HG03558 (cell line): Measurements from ENCODE around the gene EDRF1.
"Not testable (repeated sequence)": the region's sequence is repeated elsewhere in the genome, so short reads cannot be mapped to it uniquely, and the experiment has no call there.

Experiments used
- ATAC-seq: cut with Tn5 transposase; IDR thresholded peaks from one replicate; pipeline ENCODE4 v1.9.1; 2021; ENCODE audit warnings: moderate number of reproducible peaks; ENCODE audit not compliant: unreplicated experiment; ENCODE audit errors: extremely low read depth

EDRF1 gene

GRCh38 chr10:125719173-125720001 lies at the start of gene EDRF1:
Gene EDRF1, plus strand, starts transcription at chr10:125719709. Its CDS starts 99 bp downstream, at chr10:125719808.
- peak; percentile 89 for ATAC-seq

DNA sequence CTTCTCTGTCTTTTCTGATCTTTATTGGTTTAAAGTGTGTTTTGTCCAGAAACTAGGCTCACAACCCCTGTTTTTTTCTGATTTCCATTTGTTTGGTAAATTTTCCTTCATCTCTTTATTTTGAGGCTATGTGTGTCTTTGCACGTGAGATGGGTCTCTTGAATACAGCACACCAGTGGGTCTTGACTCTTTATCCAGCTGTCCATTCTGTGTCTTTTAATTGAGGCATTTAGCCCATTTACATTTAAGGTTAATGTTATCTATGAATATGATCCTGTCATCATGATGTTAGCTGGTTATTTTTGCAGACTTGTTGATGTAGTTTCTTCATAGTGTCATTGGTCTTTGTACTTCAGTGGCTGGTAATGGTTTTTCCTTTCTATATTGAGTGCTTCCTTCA lies 46.6 kb upstream of the EDRF1 start:
- ATAC-seq: no peak

GRCh38 chr10:125679436-125679835 lies 40.1 kb upstream of the EDRF1 start:
- ATAC-seq: no peak

DNA sequence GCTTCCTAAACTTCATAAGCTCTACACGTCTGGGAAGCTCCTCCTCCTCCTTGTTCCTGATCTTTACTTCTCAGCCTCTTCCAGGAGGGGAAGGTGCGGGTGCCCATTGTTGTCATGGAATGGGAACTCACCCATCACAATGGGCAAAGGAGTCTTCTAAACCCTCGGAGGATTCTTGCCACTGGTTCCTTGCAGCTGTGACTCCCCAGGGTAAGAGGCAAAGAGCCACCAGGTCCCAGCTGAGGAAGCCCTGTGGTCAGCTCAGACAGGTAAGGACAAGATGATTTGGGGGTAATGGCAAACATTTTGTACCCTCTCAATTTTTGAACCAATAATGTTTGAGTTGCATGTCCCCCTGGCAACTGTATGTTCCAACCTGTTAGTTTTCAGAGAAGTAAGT lies 36.4 kb upstream of the EDRF1 start, which contains the start of gene TEX36:
Gene TEX36 (minus strand): TSS at position 101 of the 400 bp plus-strand sequence. CDS start 174 bp downstream, outside the sequence.
- no peak for ATAC-seq

DNA sequence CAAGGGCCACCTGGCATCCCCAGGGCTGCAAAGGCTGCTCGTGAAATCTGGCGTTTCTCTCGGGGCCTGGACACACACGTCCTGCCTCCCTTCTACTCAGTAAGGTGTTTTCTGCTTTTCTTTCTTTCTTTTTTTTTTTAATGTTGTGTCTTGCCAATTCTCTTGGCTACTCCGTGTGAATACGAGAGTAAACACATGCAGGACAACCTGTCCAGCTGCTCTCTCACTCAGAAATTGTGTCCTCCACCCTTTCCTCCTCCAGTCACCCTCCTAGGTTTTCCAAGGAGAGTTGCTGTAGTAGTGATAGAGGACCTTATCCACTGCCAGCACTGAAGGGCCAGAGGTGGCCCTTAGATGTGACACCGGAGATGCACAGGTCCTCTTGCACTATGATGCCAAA lies 35.7 kb upstream of the EDRF1 start:
- no peak for ATAC-seq

GRCh38 chr10:125684581-125684980 lies 34.9 kb upstream of the EDRF1 start:
- ATAC-seq: no peak

DNA sequence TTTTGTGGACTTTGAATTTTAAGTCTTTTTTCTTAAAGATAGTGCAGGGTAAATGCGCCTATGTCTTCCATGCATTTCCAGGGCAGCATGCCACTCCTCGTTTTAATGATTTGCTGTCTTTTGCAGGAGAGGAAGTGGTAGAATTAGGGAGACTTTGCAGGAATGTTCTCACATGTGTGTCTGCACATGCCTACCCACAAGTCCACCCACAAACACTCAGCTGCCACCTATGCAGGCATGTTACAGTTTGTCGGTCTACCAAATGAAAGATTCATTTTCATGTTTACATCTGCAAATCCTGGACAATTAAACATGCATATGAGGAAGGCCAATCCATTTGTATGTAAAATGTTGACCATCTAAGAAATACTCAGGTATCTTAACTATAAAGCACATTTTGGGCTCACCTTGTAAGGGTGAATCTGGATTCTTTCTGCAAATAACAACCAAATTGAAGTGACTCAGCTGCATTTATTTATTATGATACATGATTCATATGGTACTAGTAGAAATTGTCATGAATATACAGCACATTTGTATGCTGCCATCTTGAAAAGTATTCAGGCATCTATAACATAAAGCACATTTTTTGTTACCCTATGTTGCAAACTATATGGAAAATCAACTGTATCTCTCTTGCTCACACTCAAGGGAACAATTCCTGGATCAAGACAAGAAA lies 31.9 kb upstream of the EDRF1 start:
- ATAC-seq: no peak

GRCh38 chr10:125689955-125690569 lies 29.4 kb upstream of the EDRF1 start:
- ATAC-seq: no peak

DNA sequence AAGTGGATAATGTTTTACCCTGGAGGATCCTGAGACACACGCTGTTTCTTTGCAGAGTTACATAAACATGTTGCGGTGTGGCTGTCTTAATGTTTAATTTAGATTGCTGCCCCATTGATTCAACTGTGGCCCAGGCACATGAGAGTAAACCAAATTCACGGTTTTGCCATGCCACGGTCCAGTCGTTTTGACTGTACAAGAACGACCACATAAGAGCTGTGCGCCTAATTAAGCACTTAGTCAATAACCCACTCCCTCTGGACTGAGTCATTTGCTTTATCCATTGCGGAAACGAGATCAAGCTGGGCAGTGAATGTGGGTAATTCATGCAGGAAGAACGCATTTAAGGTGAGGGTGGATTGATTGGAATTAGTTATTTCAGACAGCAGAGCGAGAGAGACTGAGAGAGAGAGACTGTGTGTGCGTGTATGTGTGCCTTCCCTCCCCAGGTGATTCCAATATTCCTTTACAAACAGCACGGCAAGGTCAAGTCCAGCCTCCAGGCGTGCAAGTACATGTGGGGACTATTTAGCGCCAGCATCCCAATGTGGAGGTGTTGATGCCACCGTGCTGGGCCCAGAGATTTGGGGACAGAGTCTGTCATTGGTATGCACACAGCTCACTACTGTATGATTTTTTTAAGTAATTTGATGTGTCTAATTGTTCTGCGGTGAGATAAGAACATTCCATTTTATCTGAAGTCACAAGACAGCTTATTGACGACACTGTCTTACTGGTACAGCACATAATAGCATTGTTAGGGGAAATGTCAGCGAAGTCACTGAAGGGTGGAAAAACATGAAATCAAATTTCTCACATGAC lies 28.1 kb upstream of the EDRF1 start:
- ATAC-seq: no peak

DNA sequence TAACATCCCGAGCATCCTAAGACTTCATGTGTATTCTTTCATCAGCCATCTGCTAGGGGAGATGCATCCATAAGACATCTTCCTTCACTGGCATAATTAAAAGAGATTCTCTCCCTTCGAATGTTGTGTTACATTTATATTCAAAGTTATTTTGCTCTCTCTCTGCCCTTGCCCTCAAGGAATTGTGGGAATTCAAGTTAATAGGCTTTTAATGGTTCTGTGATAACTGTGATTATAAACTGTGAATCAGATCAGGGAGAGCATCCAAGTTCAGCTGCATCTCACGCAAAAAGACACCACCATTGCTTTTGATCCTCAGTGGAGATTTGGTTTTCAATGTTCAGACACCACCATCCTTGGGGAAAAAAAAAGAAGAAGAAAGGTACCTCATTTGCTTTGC lies 27.3 kb upstream of the EDRF1 start:
- no peak for ATAC-seq

GRCh38 chr10:125692601-125693523 lies 26.6 kb upstream of the EDRF1 start:
- ATAC-seq: no peak

DNA sequence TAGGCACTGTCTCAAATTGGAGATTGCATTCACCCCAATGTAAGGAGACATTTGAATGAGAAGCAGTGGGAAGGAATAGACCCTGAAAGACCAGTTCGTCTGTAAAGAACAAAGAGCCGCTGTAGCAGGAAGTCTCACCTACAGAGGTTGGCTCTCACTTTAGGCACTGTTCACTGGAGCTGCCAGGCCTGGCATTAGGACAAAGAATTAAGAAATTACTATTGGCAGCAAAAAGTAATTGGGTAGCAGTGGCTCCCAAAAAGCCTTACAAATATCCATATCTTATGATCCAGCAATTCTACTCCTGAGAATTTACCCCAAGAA lies 26.0 kb upstream of the EDRF1 start:
- ATAC-seq: no peak

GRCh38 chr10:125694883-125695282 lies 24.6 kb upstream of the EDRF1 start:
- ATAC-seq: no peak

GRCh38 chr10:125696884-125697283 lies 22.6 kb upstream of the EDRF1 start:
- not testable (repeated sequence) for ATAC-seq

DNA sequence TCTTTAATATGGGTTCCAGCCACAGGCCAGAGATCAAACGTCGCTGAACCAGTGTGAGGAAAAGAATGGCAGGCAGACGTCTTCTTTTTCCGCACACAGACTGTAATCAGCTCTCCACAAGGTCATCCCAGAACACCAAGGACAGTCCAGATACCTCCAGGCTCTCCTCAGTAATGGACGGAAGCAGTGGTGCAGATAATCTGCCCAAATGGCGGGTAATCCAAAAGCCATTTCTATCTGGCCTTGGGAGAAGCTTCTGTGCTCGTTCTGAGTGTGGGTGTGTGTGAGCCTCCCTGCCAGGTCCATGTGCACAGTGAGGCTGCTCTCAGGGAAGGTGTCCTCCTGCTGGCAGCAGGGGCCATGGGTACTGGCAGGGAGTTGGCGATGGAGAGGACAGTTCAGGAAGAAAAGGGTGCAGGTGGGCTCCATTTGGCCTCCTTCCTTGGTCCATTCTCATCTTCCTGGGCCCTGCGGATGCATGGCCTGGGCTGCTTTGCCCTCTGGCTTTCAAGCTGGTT lies 21.0 kb upstream of the EDRF1 start:
- ATAC-seq: no peak

DNA sequence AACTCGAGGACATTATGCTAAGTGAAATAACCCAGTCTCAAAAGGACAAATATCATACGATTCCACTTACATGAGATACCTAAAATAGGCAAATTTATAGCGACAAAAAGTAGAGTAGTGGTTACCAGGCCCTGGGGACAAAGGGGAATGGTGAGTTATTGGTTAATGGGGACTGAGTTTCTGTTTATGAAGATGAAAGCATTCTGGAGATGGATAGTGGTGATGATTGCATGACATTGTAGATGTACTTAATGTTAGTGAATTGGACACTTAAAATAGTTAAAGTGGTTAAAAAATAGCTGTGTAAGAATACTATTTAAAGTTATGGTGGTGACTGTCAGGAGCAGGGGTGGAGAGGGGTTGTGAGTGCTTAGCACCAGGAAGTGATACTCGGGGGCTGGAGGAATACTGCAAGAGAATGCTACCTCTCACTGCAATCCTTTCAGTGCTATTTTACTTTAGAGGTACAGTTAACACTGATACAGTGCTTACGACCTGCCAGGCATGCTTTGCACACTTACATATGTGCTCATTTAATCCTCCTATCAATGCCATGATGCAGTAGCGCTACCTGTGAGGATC lies 19.9 kb upstream of the EDRF1 start:
- ATAC-seq: no peak

DNA sequence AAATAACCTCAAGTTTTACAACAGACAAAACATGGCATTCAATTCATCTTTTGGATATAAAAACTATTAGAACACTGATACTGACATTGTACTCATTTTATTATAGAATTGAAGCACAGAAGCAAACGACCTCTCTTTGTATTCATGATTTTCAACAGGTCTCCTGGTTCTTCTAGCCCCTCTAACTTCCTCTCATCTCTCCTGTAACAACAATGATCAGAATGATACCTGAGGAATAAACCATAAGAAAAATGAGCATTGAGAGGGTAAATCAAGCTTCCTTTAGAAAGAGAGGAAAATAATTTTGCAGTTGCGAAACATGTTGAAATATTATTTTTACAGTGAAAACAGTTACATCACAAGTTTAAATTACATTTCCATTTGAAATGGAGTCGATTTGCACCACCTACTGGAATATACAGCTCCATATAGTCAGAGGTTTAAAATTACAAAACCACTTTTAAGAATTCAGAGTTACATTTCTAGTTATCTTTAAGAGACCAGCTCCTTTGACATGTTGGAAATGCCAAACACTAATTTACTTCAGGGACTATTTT lies 19.1 kb upstream of the EDRF1 start:
- no peak for ATAC-seq
